Fibroblast of pulmonary artery (primary cell): ENCODE data around the gene ZNF618.

Experiments
- DNase-seq: peaks from one replicate; pipeline ENCODE4 v3.0.0-alpha.2; 2010; ENCODE audit warnings: low read depth
- H3K4me3 ChIP-seq: replicated peaks from 2 replicates; pipeline ENCODE4 v1.5.1; 2011; ENCODE audit warnings: low read depth, mild to moderate bottlenecking, control low read depth, low read length, moderate library complexity
- CTCF ChIP-seq: IDR thresholded peaks from 2 replicates; pipeline ENCODE4 v1.5.1; 2011; ENCODE audit warnings: mild to moderate bottlenecking, control low read depth, low read length, inconsistent platforms; ENCODE audit errors: missing control alignments

ZNF618 gene

GRCh38 chr9:113919871-113920270 is 43.8 kb downstream of the ZNF618 start:
- H3K4me3 ChIP-seq, result no peak overlapping the region
- no peak for TF ChIP-seq CTCF
- DNase-seq, result no peak

- no peak for DNase-seq
- H3K4me3 ChIP-seq, result no peak overlapping the region
- TF ChIP-seq CTCF, result no peak
Measured at GRCh38 chr9:113920872-113921271, 44.8 kb downstream of the ZNF618 start.

- no peak for DNase-seq
- TF ChIP-seq CTCF, result no peak
- no peak overlapping the region for H3K4me3 ChIP-seq
Measured at GRCh38 chr9:113921396-113921925, 45.4 kb downstream of the ZNF618 start.

GRCh38 chr9:113922160-113922559 is 46.1 kb downstream of the ZNF618 start:
- no peak for TF ChIP-seq CTCF
- no peak overlapping the region for H3K4me3 ChIP-seq
- no peak for DNase-seq

- DNase-seq, result no peak
- no peak overlapping the region for H3K4me3 ChIP-seq
- no peak for TF ChIP-seq CTCF
Measured at GRCh38 chr9:113926211-113926610, 50.1 kb downstream of the ZNF618 start.

GRCh38 chr9:113927277-113927676 is 51.2 kb downstream of the ZNF618 start:
- H3K4me3 ChIP-seq, result no peak overlapping the region
- DNase-seq, result no peak
- no peak for TF ChIP-seq CTCF

- DNase-seq, result no peak
- no peak for TF ChIP-seq CTCF
Measured at GRCh38 chr9:113928269-113928668, 52.2 kb downstream of the ZNF618 start.

More at GRCh38 chr9:113928269-113928668, 52.2 kb downstream of the ZNF618 start:
- H3K4me3 ChIP-seq, result no peak overlapping the region
